Hematopoietic multipotent progenitor cell treated with erythropoietin and hydrocortisone succinate and interleukin-3 and kit ligand, for 17 days (in vitro differentiated cells): ENCODE results near the gene ALPI.

ENCODE experiments used
- DNase-seq: peaks from one replicate; pipeline ENCODE4 v3.0.0-alpha.2; 2015; ENCODE audit warnings: low spot score

Gene ALPI

GRCh38 chr2:232501794-232502390 lies 45.9 kb downstream of the ALPI start:
- no peak for DNase-seq

GRCh38 chr2:232502511-232502910 lies 46.6 kb downstream of the ALPI start:
- DNase-seq, result no peak

DNA sequence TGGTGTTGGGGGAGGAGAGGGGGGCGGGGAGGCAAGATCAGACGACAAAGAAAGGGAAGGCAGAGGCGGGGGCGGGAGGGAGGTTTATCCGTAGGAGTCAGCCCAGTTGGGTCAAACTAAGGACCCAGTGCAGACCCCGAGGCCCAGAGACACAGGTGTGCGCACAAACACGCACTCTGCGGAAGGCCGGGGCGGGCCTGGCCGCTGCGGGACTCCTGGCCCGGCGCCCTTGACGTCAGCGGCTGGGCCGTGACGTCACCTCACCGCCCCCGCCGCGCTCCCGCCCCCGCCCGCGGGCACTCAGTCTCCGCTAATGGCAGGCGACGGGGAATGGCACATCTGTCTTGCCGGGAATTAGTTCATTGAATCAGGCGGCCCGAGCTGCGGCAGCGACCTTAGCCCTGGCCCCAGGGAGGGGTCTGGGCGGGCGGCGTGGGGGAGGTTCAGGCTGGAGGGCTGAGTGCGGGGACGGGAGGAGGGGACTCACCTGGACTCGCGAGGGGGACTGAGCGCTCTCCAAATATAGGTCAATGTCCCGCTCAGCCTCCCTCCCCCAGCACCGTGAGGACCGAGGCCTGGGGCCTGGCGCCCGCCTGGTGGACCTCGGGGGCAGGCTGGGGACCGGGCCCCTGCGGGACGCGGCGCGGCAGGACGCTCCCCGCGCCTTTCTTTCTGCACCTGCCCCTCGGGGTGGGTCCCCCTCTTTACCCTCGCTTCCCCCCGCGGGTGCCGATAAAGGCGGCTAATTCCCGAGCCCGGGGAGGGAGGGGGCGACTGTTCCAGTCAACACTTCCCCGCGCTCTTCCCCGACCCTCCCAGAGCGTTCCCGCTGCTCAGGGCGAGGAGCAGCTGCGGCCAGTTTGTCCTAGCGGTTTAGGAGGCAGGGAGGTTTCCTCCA lies 47.2 kb downstream of the ALPI start:
- DNase-seq, result no peak

GRCh38 chr2:232503809-232504323 lies 47.9 kb downstream of the ALPI start:
- no peak for DNase-seq

GRCh38 chr2:232504438-232504837 lies 48.5 kb downstream of the ALPI start:
- no peak for DNase-seq

DNA sequence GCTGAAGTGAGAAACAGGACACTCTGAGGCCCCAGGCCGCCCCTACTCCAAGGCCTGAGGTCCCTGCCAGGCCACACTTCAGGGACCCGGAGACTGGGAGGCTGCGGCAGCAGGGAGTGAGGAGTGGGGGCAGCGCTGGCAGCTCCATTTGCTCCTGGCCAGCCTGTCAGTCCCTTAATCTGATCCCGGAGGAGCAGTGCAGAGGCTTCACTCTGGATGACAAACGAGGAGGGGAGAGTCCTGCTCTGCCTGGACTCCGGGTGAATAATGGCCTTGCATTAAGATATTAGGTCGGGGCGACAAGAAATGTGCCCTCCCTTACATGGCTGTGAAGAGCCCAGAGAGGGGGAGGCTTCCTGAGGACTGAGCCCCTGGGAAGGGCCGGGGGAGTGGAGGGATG lies 49.9 kb downstream of the ALPI start:
- no peak for DNase-seq

GRCh38 chr2:232506709-232507108 lies 50.8 kb downstream of the ALPI start:
- DNase-seq, result no peak

GRCh38 chr2:232508251-232508650 lies 52.3 kb downstream of the ALPI start:
- DNase-seq, result no peak
